BLaER1 treated with 17β-estradiol and CSF1 and Interleukin-3, amounts not matched to agents 10 nM and 100 nM (cell line): ENCODE measurements around the gene STRIP2.
"Not testable (repeated sequence)": the region's sequence is repeated elsewhere in the genome, so short reads cannot be mapped to it uniquely, and the experiment has no call there.

Experiments
- H3K27ac ChIP-seq, 11 experiments: shearing (Covaris generic); formaldehyde crosslinking; 2 replicates each; pipeline ENCODE4 v1.8.1; 2022
- H3K27me3 ChIP-seq, 11 experiments: shearing (Covaris generic); formaldehyde crosslinking; 2 replicates each; pipeline ENCODE4 v1.8.1; 2022
- H3K36me3 ChIP-seq, 11 experiments: shearing (Covaris generic); formaldehyde crosslinking; 2 replicates each; pipeline ENCODE4 v1.8.1; 2022
- H3K4me1 ChIP-seq, 10 experiments: shearing (Covaris generic); formaldehyde crosslinking; 2 replicates each; pipeline ENCODE4 v1.8.1; 2022
- H3K4me2 ChIP-seq, 11 experiments: shearing (Covaris generic); formaldehyde crosslinking; 2 replicates each; pipeline ENCODE4 v1.8.1; 2022
- H3K4me3 ChIP-seq, 10 experiments: shearing (Covaris generic); formaldehyde crosslinking; 2 replicates each; pipeline ENCODE4 v1.8.1; 2022
- H3K9ac ChIP-seq, 11 experiments: shearing (Covaris generic); formaldehyde crosslinking; 2 replicates each; pipeline ENCODE4 v1.8.1; 2022
- H3K9me3 ChIP-seq, 11 experiments: shearing (Covaris generic); formaldehyde crosslinking; replicated peaks in 1 of 11; 2 replicates each; pipeline ENCODE4 v1.8.1; 2022
- H4K20me1 ChIP-seq, 11 experiments: shearing (Covaris generic); formaldehyde crosslinking; 2 replicates each; pipeline ENCODE4 v1.8.1; 2022
- Cebpa-rat ChIP-seq, 11 experiments: shearing (Covaris generic); IDR thresholded peaks; 2 replicates each; pipeline ENCODE4 v1.8.1; 2022

Gene STRIP2

GRCh38 chr7:129462420-129462819, 28.2 kb downstream of the STRIP2 start:
- no peaks in the 10 kb centered on the region for H3K9me3 ChIP-seq
- peaks cover 0 to 7% (median 0%) of the 10 kb centered on the region in 11 experiments; a peak in 4 of 22 replicates for H3K36me3 ChIP-seq
- H3K9ac ChIP-seq = no peak overlapping the region
- no peaks in the 10 kb centered on the region for H4K20me1 ChIP-seq
- no peak for TF ChIP-seq Cebpa-rat (IDR thresholded peaks at IDR 0.05)
- no peaks in the 10 kb centered on the region for H3K27me3 ChIP-seq
- peak overlapping the region in 7 of 11 experiments; percentile 8 to 47 (median 34); a peak in 11 of 22 replicates for H3K4me2 ChIP-seq
- no peak overlapping the region for H3K4me3 ChIP-seq
- no peak overlapping the region for H3K27ac ChIP-seq
- peaks cover 0 to 14% (median 5%) of the 10 kb centered on the region in 10 experiments; a peak in 10 of 20 replicates for H3K4me1 ChIP-seq

- no peak overlapping the region for H3K9ac ChIP-seq
- H3K27me3 ChIP-seq = no peaks in the 10 kb centered on the region
- no peak overlapping the region for H3K4me2 ChIP-seq
- no peak overlapping the region for H3K27ac ChIP-seq
- no peaks in the 10 kb centered on the region for H4K20me1 ChIP-seq
- H3K4me1 ChIP-seq = peaks cover 0 to 14% (median 5%) of the 10 kb centered on the region in 10 experiments; a peak in 10 of 20 replicates
- H3K36me3 ChIP-seq = peaks cover 0 to 4% (median 0%) of the 10 kb centered on the region in 11 experiments; a peak in 2 of 22 replicates
- no peak overlapping the region for H3K4me3 ChIP-seq
- H3K9me3 ChIP-seq = no peaks in the 10 kb centered on the region
- TF ChIP-seq Cebpa-rat (IDR thresholded peaks at IDR 0.05) = no peak
Observed at GRCh38 chr7:129464194-129464593, 30.0 kb downstream of the STRIP2 start.

- H3K4me2 ChIP-seq = no peak overlapping the region
- H3K9ac ChIP-seq = no peak overlapping the region
- H3K36me3 ChIP-seq = peaks cover 0 to 4% (median 0%) of the 10 kb centered on the region in 11 experiments; a peak in 2 of 22 replicates
- no peaks in the 10 kb centered on the region for H4K20me1 ChIP-seq
- no peak overlapping the region for H3K27ac ChIP-seq
- TF ChIP-seq Cebpa-rat (IDR thresholded peaks at IDR 0.05) = no peak
- H3K9me3 ChIP-seq = no peaks in the 10 kb centered on the region
- no peaks in the 10 kb centered on the region for H3K27me3 ChIP-seq
- H3K4me1 ChIP-seq = peaks cover 0 to 14% (median 5%) of the 10 kb centered on the region in 10 experiments; a peak in 10 of 20 replicates
- no peak overlapping the region for H3K4me3 ChIP-seq
Observed at GRCh38 chr7:129465080-129465479, 30.8 kb downstream of the STRIP2 start.

- no peaks in the 10 kb centered on the region for H4K20me1 ChIP-seq
- no peak overlapping the region for H3K4me3 ChIP-seq
- H3K27ac ChIP-seq = no peak overlapping the region
- H3K36me3 ChIP-seq = no peaks in the 10 kb centered on the region
- peaks cover 0 to 14% (median 5%) of the 10 kb centered on the region in 10 experiments; a peak in 10 of 20 replicates for H3K4me1 ChIP-seq
- H3K9me3 ChIP-seq = no peaks in the 10 kb centered on the region
- no peak for TF ChIP-seq Cebpa-rat (IDR thresholded peaks at IDR 0.05)
- no peaks in the 10 kb centered on the region for H3K27me3 ChIP-seq
- no peak overlapping the region for H3K9ac ChIP-seq
- no peak overlapping the region for H3K4me2 ChIP-seq
Observed at GRCh38 chr7:129466796-129467195, 32.6 kb downstream of the STRIP2 start.

- no peaks in the 10 kb centered on the region for H3K9me3 ChIP-seq
- H3K36me3 ChIP-seq = no peaks in the 10 kb centered on the region
- H3K27ac ChIP-seq = no peak overlapping the region
- peaks cover 0 to 2% (median 0%) of the 10 kb centered on the region in 10 experiments; a peak in 3 of 20 replicates for H3K4me1 ChIP-seq
- H3K4me2 ChIP-seq = no peak overlapping the region
- no peaks in the 10 kb centered on the region for H3K27me3 ChIP-seq
- H3K9ac ChIP-seq = no peak overlapping the region
- no peaks in the 10 kb centered on the region for H4K20me1 ChIP-seq
- no peak for TF ChIP-seq Cebpa-rat (IDR thresholded peaks at IDR 0.05)
- no peak overlapping the region for H3K4me3 ChIP-seq
Observed at GRCh38 chr7:129468087-129468486, 33.9 kb downstream of the STRIP2 start.

GRCh38 chr7:129468547-129468946, 34.3 kb downstream of the STRIP2 start:
- Histone ChIP-seq H3K4me3 (no peak overlapping the region), H3K4me1 (no peaks in the 10 kb centered on the region), H3K9ac (no peak overlapping the region), H3K9me3 (no peaks in the 10 kb centered on the region), H3K36me3 (no peaks in the 10 kb centered on the region), H3K27me3 (no peaks in the 10 kb centered on the region), H4K20me1 (no peaks in the 10 kb centered on the region), H3K4me2 (no peak overlapping the region), H3K27ac (no peak overlapping the region)
- no peak for TF ChIP-seq Cebpa-rat (IDR thresholded peaks at IDR 0.05)

GRCh38 chr7:129469930-129470329, 35.7 kb downstream of the STRIP2 start:
- Histone ChIP-seq H3K9ac (no peak overlapping the region), H4K20me1 (no peaks in the 10 kb centered on the region), H3K4me3 (no peak overlapping the region), H3K36me3 (no peaks in the 10 kb centered on the region), H3K4me1 (no peaks in the 10 kb centered on the region), H3K4me2 (no peak overlapping the region), H3K27me3 (no peaks in the 10 kb centered on the region), H3K9me3 (no peaks in the 10 kb centered on the region), H3K27ac (no peak overlapping the region)
- no peak for TF ChIP-seq Cebpa-rat (IDR thresholded peaks at IDR 0.05)

GRCh38 chr7:129470411-129470810, 36.2 kb downstream of the STRIP2 start:
- no peak overlapping the region for H3K27ac ChIP-seq
- no peaks in the 10 kb centered on the region for H3K4me1 ChIP-seq
- peak overlapping the region in 1 of 11 experiments; percentile 24; a peak in 1 of 22 replicates for H3K9ac ChIP-seq
- no peaks in the 10 kb centered on the region for H3K36me3 ChIP-seq
- no peak overlapping the region for H3K4me2 ChIP-seq
- H4K20me1 ChIP-seq = no peaks in the 10 kb centered on the region
- no peak for TF ChIP-seq Cebpa-rat (IDR thresholded peaks at IDR 0.05)
- no peaks in the 10 kb centered on the region for H3K27me3 ChIP-seq
- H3K9me3 ChIP-seq = no peaks in the 10 kb centered on the region
- no peak overlapping the region for H3K4me3 ChIP-seq

- no peaks in the 10 kb centered on the region for H3K4me1 ChIP-seq
- no peak overlapping the region for H3K9ac ChIP-seq
- H3K4me2 ChIP-seq = no peak overlapping the region
- H3K27ac ChIP-seq = no peak overlapping the region
- no peak for TF ChIP-seq Cebpa-rat (IDR thresholded peaks at IDR 0.05)
- peaks cover 2 to 9% (median 7%) of the 10 kb centered on the region in 11 experiments; a peak in 18 of 22 replicates for H3K9me3 ChIP-seq
- H3K36me3 ChIP-seq = no peaks in the 10 kb centered on the region
- H3K4me3 ChIP-seq = no peak overlapping the region
- H4K20me1 ChIP-seq = no peaks in the 10 kb centered on the region
- H3K27me3 ChIP-seq = no peaks in the 10 kb centered on the region
Observed at GRCh38 chr7:129471402-129471827, 37.2 kb downstream of the STRIP2 start.

- H3K4me3 ChIP-seq, H3K27me3 ChIP-seq, H3K36me3 ChIP-seq, H3K9ac ChIP-seq, H3K4me1 ChIP-seq, H3K27ac ChIP-seq, H4K20me1 ChIP-seq, H3K4me2 ChIP-seq: not testable (repeated sequence)
- peaks cover 4 to 13% (median 9%) of the 10 kb centered on the region in 11 experiments; a peak in 18 of 22 replicates for H3K9me3 ChIP-seq
Observed at GRCh38 chr7:129475931-129476330, 41.7 kb downstream of the STRIP2 start.

GRCh38 chr7:129476398-129476797, 42.2 kb downstream of the STRIP2 start:
- H3K9me3 ChIP-seq = peaks cover 7 to 16% (median 11%) of the 10 kb centered on the region in 11 experiments; a peak in 18 of 22 replicates
- H3K27me3 ChIP-seq, H3K4me3 ChIP-seq, H3K4me1 ChIP-seq, H3K9ac ChIP-seq, H4K20me1 ChIP-seq, H3K27ac ChIP-seq, H3K36me3 ChIP-seq, H3K4me2 ChIP-seq: not testable (repeated sequence)
